PC-3 (cell line): Measurements from ENCODE around the gene CHST3. TPM values are rescaled to one million over a fixed set of nuclear protein-coding genes. Genes with fewer than 3 reads are reported as not detected.
"Not testable (repeated sequence)": the region's sequence is repeated elsewhere in the genome, so short reads cannot be mapped to it uniquely, and the experiment has no call there.

ENCODE experiments used
- ATAC-seq: fragments of 200-7000 bp; cut with Tn5 transposase; 2 replicates; pipeline ENCODE4 v1.9.1; 2020; ENCODE audit warnings: mild to moderate bottlenecking, moderate library complexity
- BruUV-seq: library from RNA; stranded (reverse); fragments of 400-500 nt; replicated peaks from 2 replicates; lab custom pipeline; 2021; lab: Mats Ljungman, UMichigan
- CTCF ChIA-PET: fragments of 300-600 bp; sonication (Branson Sonifier 250); formaldehyde crosslinking; loops from one replicate; lab custom pipeline; 2022; ENCODE audit warnings: antibody characterized with exemption; lab: Charles Lee
- POLR2A ChIA-PET: fragments of 300-600 bp; sonication (Branson Sonifier 250); formaldehyde crosslinking; loops from one replicate; lab custom pipeline; 2022; ENCODE audit warnings: antibody characterized with exemption; ENCODE audit not compliant: unreplicated experiment; lab: Charles Lee
- DNase-seq: peaks from one replicate; pipeline ENCODE4 v3.0.0-alpha.2; 2015
- H2AFZ ChIP-seq: fragments of 300-600 bp; sonication (generic); 2 replicates; pipeline ENCODE4 v1.6.0; 2016; ENCODE audit warnings: antibody characterized with exemption, low read length
- H3F3A ChIP-seq: fragments of 300-600 bp; sonication (generic); one replicate; pipeline ENCODE4 v1.6.0; 2017; ENCODE audit warnings: antibody characterized with exemption, low read length, control low read depth, mild to moderate bottlenecking; ENCODE audit not compliant: unreplicated experiment
- H3K27ac ChIP-seq: fragments of 300-600 bp; sonication (generic); 2 replicates; pipeline ENCODE4 v1.5.1; 2016; ENCODE audit warnings: mild to moderate bottlenecking, low read length
- H3K27me3 ChIP-seq: fragments of 300-600 bp; sonication (generic); 2 replicates; pipeline ENCODE4 v1.6.1; 2016; ENCODE audit warnings: low read length, mixed read lengths
- H3K36me3 ChIP-seq: fragments of 300-600 bp; sonication (generic); 2 replicates; pipeline ENCODE4 v1.6.1; 2016; ENCODE audit warnings: low read depth, mixed run types, low read length, mixed read lengths
- H3K4me1 ChIP-seq: fragments of 300-600 bp; sonication (generic); 2 replicates; pipeline ENCODE4 v1.5.1; 2016; ENCODE audit warnings: low read length; ENCODE audit not compliant: insufficient read depth
- H3K4me2 ChIP-seq: fragments of 300-600 bp; sonication (generic); 2 replicates; pipeline ENCODE4 v1.6.0; 2016; ENCODE audit warnings: low read length
- H3K4me3 ChIP-seq: fragments of 300-600 bp; sonication (generic); 2 replicates; pipeline ENCODE4 v1.5.1; 2016; ENCODE audit warnings: mild to moderate bottlenecking, low read length, mixed read lengths
- H3K79me2 ChIP-seq: fragments of 300-600 bp; sonication (generic); 2 replicates; pipeline ENCODE4 v1.6.1; 2017; ENCODE audit warnings: low read length, mixed read lengths
- H3K9ac ChIP-seq: fragments of 300-600 bp; sonication (generic); 2 replicates; pipeline ENCODE4 v1.6.0; 2016; ENCODE audit warnings: mild to moderate bottlenecking, low read length
- H3K9me2 ChIP-seq: fragments of 300-600 bp; sonication (generic); replicated peaks from 2 replicates; pipeline ENCODE4 v1.6.1; 2016; ENCODE audit warnings: mixed run types, low read length, mixed read lengths
- H3K9me3 ChIP-seq: fragments of 300-600 bp; sonication (generic); 2 replicates; pipeline ENCODE4 v1.6.1; 2016; ENCODE audit warnings: low read length, mixed read lengths
- H4K20me1 ChIP-seq: fragments of 300-600 bp; sonication (generic); 2 replicates; pipeline ENCODE4 v1.6.1; 2016; ENCODE audit warnings: low read length, mixed read lengths
- EZH2 ChIP-seq: fragments of 300-600 bp; sonication (generic); IDR thresholded peaks from one replicate; pipeline ENCODE4 v1.6.1; 2017; ENCODE audit warnings: antibody characterized with exemption, mild to moderate bottlenecking, low read length; ENCODE audit not compliant: unreplicated experiment
- EZH2phosphoT487 ChIP-seq: fragments of 300-600 bp; sonication (generic); IDR thresholded peaks from 2 replicates; pipeline ENCODE4 v1.6.1; 2018; ENCODE audit warnings: mild to moderate bottlenecking, antibody characterized with exemption, low read length, borderline replicate concordance
- intact Hi-C: fragments of 100-400 bp; cut with micrococcal nuclease; formaldehyde crosslinking; loops from 2 replicates; pipeline ENCODE4 v1.9.0; 2023
- total RNA-seq: library from RNA; depleted of rRNA; stranded (reverse); fragments of >200 nt; gene quantifications from 2 replicates; pipeline ENCODE4 v1.2.3, GENCODE V29; 2014
- TF ChIP-seq, protein P1 (sequence below): fragments of 300-600 bp; sonication (generic); conservative IDR thresholded peaks from 2 replicates; pipeline ENCODE4 v1.5.1; 2017; ENCODE audit warnings: antibody characterized with exemption, low read depth, mild to moderate bottlenecking, low read length

Gene CHST3
- total RNA-seq, 1 experiment from 2014 or later, result 12.7 TPM

DNA sequence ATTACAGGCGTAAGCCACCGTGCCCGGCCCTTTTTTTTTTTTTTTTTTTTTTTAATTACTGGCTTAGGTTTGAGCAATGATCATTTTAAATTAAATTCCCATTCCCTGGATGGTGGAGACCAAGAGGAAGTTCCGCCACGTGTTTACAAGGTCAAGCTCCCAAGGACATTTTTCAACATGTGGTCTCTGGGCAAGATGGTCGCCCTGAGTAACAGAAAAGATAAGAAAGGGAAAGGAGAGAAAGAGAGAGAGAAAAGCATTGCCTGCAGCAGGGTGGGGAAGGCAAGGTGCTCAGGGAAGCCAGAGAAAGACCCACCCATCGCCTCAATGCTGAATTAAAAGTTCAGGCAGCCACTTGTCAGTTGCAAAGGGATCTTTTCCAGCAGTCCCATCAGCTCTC is 45.2 kb upstream of the CHST3 start:
- ChIA-PET POLR2A (no interaction called here), CTCF (interaction anchor here (1.3 kb wide), 1 partner anchor 23 kb away, joined by 3 read pairs; no protein-coding TSS in a partner anchor)
- H3K9me2 ChIP-seq, result no peaks in the 10 kb centered on the region
- TF ChIP-seq EZH2phosphoT487, result no peak
- TF ChIP-seq EZH2, result no peak
- TF ChIP-seq, protein P1, sequence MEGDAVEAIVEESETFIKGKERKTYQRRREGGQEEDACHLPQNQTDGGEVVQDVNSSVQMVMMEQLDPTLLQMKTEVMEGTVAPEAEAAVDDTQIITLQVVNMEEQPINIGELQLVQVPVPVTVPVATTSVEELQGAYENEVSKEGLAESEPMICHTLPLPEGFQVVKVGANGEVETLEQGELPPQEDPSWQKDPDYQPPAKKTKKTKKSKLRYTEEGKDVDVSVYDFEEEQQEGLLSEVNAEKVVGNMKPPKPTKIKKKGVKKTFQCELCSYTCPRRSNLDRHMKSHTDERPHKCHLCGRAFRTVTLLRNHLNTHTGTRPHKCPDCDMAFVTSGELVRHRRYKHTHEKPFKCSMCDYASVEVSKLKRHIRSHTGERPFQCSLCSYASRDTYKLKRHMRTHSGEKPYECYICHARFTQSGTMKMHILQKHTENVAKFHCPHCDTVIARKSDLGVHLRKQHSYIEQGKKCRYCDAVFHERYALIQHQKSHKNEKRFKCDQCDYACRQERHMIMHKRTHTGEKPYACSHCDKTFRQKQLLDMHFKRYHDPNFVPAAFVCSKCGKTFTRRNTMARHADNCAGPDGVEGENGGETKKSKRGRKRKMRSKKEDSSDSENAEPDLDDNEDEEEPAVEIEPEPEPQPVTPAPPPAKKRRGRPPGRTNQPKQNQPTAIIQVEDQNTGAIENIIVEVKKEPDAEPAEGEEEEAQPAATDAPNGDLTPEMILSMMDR, result no peak
- BruUV-seq, result no TSS peak
- ATAC-seq (no peak), DNase-seq (no peak)
- intact Hi-C loops, result loop anchor here (5.0 kb wide), 1 partner anchor 128 kb away; no protein-coding TSS in a partner anchor
- H3K9me3 ChIP-seq, result no peaks in the 10 kb centered on the region
- no peaks in the 10 kb centered on the region for H3K36me3 ChIP-seq
- H3F3A ChIP-seq, result no peaks in the 10 kb centered on the region
- peaks cover 24% of the 10 kb centered on the region for H3K4me1 ChIP-seq
- no peak overlapping the region for H3K4me3 ChIP-seq
- no peaks in the 10 kb centered on the region for H3K27me3 ChIP-seq
- no peak overlapping the region for H2AFZ ChIP-seq
- H3K79me2 ChIP-seq, result no peaks in the 10 kb centered on the region
- no peak overlapping the region for H3K4me2 ChIP-seq
- no peak overlapping the region for H3K27ac ChIP-seq
- H4K20me1 ChIP-seq, result no peaks in the 10 kb centered on the region
- H3K9ac ChIP-seq, result no peak overlapping the region

DNA sequence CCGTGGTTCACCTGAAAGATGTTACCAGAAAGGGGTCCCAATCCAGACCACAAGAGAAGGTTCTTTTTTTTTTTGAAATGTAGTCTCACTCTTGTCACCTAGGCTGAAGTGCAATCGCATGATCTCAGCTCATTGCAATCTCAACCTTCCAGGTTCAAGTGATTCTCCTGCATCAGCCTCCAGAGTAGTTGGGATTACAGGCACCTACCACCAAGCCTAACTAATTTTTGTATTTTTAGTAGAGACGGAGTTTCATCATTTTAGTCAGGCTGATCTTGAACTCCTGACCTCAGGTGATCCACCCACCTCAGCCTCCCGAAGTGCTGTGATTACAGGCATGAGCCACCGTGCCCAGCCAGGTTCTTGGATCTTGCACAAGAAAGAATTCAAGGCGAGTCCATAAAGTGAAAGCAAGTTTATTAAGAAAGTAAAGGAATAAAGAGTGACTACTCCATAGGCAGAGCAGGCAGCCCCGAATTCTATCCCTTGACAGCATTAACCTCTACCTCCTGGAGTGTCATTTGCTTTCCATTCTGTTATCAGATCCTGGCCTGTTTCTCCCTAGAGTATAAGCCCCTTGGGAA is 44.1 kb upstream of the CHST3 start:
- H4K20me1 ChIP-seq, H3F3A ChIP-seq, H3K36me3 ChIP-seq, H2AFZ ChIP-seq, CTCF ChIA-PET, DNase-seq, H3K27me3 ChIP-seq, H3K9ac ChIP-seq, H3K4me3 ChIP-seq, POLR2A ChIA-PET, H3K9me2 ChIP-seq, BruUV-seq, ATAC-seq, H3K9me3 ChIP-seq, H3K79me2 ChIP-seq: not testable (repeated sequence)
- intact Hi-C loops, result loop anchor here (5.0 kb wide), 2 partner anchors 37 to 127 kb away; no protein-coding TSS in a partner anchor
- peak overlapping the region; percentile 47 for H3K4me2 ChIP-seq
- peaks cover 24% of the 10 kb centered on the region for H3K4me1 ChIP-seq
- H3K27ac ChIP-seq, result peak overlapping the region; percentile 67

- no TSS peak for BruUV-seq
- Histone ChIP-seq H2AFZ (no peak overlapping the region), H3K27me3 (no peaks in the 10 kb centered on the region), H3K9me2 (no peaks in the 10 kb centered on the region), H3K4me3 (no peak overlapping the region; the same call in 1 of the 2 replicates), H3K9me3 (no peaks in the 10 kb centered on the region), H3K4me2 (peak overlapping the region; percentile 47), H3K9ac (no peak overlapping the region), H3K27ac (peak overlapping the region; percentile 67), H3K4me1 (peaks cover 24% of the 10 kb centered on the region), H3K36me3 (no peaks in the 10 kb centered on the region), H3F3A (no peaks in the 10 kb centered on the region), H4K20me1 (no peaks in the 10 kb centered on the region), H3K79me2 (no peaks in the 10 kb centered on the region)
- intact Hi-C loops, result loop anchor here (5.0 kb wide), 1 partner anchor 37 kb away; no protein-coding TSS in a partner anchor
- ATAC-seq (peak; percentile 69), DNase-seq (peak; percentile 63)
- ChIA-PET POLR2A (no interaction called here), CTCF (no interaction called here)
- TF ChIP-seq, protein P1, result no peak
- no peak for TF ChIP-seq EZH2phosphoT487
- TF ChIP-seq EZH2, result no peak
These were observed 43.5 kb upstream of the CHST3 start for GRCh38 chr10:71920540-71921323.
